ENCODE data around the gene BICRAL.

DNA sequence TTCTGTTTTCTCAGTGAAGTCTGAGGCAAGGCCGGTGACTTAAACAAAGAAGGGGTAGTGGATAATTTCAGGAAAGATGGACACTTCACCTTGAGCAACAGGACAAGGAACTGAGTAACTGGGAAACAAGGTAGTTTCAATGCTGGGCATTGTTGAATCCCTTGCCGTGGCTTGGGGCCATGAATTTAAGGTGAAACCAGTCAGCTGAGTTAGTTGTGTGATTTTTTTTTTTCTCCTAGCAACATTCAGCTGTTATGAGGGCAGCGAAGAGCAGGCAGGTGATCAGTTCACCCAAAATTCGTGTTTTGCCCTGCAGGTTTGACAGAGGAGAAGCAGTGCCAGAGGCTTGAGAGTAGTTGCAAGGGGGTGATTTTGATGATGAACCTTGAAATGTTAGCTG is 6.8 kb downstream of the BICRAL start:
- TF ChIP-seq, protein P1, sequence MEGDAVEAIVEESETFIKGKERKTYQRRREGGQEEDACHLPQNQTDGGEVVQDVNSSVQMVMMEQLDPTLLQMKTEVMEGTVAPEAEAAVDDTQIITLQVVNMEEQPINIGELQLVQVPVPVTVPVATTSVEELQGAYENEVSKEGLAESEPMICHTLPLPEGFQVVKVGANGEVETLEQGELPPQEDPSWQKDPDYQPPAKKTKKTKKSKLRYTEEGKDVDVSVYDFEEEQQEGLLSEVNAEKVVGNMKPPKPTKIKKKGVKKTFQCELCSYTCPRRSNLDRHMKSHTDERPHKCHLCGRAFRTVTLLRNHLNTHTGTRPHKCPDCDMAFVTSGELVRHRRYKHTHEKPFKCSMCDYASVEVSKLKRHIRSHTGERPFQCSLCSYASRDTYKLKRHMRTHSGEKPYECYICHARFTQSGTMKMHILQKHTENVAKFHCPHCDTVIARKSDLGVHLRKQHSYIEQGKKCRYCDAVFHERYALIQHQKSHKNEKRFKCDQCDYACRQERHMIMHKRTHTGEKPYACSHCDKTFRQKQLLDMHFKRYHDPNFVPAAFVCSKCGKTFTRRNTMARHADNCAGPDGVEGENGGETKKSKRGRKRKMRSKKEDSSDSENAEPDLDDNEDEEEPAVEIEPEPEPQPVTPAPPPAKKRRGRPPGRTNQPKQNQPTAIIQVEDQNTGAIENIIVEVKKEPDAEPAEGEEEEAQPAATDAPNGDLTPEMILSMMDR (IDR thresholded peaks at IDR 0.05; ENCODE audit: low read depth, low read length, poor library complexity, severe bottlenecking), result no peak
- TF ChIP-seq EZH2phosphoT487 (IDR thresholded peaks at IDR 0.05; ENCODE audit: borderline replicate concordance, low read length), result no peak
